Measurements from ENCODE around the gene POLR2A.
"Not testable (repeated sequence)": the region's sequence is repeated elsewhere in the genome, so short reads cannot be mapped to it uniquely, and the experiment has no call there.

POLR2A gene

DNA sequence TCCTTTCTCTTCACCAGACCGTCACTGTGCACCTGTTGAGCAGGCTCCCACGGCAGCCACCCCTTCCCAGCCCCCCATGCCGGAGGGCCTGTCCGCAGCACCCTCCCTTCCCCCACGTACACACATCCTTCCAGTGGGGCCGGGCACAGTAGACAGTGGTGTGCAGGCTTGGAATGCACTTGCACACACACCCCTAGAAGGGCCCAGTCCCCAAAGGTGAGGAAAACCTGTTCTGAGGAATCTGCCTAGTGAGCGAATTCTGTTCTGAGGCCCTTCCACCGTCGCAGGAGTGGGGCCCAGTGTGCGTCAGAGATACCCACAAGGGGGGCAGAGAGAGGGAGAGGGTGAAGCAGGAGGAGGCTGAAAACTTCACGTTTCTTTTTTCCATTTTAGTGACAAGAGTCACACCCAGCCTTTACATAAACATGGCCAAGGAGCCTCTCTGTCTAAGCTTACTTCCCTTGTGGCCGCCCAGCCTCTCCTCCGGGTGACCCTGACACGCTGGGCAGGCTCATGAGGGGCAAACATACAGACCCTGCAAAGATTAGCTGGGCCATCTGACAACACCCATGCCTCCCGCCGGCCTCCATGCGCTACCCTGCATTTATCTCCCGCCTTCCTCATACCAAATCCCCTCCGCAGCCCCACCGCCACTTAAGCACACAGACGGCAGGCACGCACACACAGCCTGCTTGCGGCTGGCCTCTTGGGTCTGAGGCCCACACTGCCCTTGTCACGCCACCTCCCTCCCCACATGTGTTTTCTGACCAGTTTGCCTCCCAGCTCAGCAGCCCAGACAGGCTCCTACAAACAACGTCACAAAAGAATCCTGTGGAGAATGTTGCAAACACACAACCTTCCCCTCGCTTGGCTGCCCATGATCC is 6.5 kb upstream of the POLR2A start:
- no peak for FAIRE-seq
- no peak for DNase-seq (ENCODE audit: insufficient read length, low spot score)

DNA sequence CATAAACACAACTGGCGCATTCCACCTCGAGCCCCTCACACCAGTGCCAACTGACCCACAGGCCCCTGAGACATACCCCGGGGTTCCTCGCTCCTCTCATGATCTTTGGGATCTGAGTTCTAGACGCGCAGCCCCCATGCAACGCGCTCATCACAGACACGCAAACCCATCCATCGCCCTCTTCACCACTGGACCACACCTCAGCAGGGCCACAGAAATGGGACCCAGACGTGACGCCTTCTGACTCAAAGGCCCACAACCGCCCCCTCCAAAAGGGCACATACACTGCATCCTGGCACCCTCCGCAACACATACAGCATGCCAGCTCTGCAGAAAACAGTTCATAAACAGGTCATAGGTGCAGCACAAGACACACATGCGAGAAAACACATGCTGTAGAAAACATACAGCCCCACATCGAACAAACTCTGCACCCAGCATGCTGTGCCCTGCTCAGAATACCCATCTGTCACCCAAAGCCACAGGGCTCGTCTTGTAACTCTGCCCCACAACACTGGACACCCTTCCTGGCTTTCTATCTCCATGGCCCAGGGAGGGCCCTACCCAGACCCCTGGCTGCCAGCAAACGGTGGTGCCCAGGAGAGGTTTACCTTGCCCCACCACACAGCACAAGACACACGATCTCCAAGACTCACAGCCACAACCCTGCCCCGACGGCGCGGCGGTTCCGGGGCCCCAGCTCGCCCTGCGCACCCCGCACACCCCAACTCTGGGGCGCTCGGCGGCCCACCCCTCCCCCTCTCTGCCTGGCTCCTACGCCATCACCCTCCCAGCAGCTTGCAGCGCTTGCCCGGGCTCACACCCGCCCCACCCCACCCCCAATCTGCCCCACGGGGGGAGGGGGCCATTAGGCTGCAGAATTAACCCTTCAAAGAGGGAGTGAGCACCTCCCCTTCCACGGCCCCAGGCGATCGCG is 5.6 kb upstream of the POLR2A start:
- DNase-seq (ENCODE audit: insufficient read length, low spot score) = peak; percentile 67
- FAIRE-seq = no peak

DNA sequence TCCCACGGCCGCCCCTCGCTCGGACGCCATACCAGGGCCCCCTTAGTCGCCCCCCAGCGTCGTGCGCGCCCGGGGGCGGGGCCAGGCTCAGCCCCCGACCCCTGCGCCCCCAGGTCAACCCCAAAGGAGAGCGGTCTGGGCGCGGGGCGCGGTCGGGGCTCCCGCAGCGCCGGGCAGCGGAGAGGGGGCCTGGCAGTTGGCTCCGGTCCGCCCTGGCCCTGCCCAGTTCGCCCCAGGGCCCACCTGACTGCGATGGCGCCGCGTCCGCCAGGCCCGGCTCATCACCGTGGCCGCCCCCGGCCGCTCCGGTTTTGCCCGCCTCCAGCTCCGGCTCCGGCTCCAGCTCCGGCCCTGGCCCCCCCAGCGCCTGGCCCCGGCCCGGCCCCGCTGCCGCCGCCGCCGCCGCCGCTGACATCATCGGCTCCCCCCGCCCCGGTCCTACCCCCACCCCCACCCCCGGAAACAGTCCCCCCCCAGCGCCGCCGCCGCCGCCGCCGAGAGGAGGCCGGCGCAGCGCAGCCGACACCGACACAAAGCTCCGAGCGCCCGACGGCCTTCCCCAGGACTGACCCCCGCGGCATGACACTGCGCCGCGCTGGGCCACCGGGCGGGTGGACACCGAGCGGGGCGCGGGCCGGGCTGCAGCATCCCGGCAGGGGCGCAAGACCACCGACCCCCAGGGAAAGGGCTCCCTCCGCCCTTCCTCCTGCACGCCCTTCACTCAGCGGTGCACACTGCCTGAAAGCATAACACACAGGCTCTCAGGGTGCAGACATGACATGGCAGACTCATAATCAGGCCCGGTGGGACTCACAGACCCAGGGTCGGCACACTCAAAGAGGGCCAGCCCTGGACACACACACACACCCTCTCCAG is 4.7 kb upstream of the POLR2A start, which contains the start of gene ZBTB4:
ZBTB4 (minus strand) TSS at position 419 of the 876 bp plus-strand sequence. CDS start 12,830 bp downstream, outside the sequence.
- DNase-seq (ENCODE audit: insufficient read length, low spot score) (peak; percentile 65), FAIRE-seq (peak; percentile 9)

DNA sequence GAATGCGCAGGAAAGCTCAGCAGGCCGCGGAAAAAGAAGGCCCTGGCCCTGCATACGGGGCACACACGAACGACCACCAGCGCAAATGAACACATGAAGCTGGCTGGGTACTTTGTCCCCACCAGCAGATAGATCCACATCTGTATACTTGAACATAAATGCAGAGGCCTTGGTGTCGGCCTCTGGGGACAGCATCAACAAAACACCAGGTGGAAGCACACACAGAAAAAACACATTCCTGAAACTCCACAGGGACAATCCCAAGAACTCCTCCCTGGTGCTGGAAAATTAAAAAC is 4.1 kb upstream of the POLR2A start:
- FAIRE-seq (no peak), DNase-seq (ENCODE audit: insufficient read length, low spot score) (no peak)

DNA sequence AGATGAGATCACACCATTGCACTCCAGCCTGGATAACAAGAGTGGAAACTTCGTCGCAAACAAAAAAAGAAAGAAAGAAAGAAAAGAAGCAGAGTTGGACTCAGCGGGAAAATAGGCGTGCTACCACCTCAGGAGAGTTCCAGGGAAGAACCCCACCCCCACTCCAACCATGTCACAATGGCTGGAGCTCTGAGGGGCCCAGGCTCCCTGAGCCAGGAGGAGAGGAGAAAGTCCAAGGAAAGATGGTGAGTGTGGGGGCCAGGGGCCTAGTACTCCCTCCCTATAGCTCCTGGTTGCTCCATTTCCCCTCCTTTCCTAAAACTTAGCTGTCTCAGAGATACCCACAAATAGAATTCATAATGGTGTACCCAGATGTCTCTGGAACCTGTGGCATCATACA is 2.9 kb upstream of the POLR2A start, which contains the start of gene SLC35G6:
SLC35G6 (plus strand) TSS at position 172 of the 400 bp plus-strand sequence; CDS start at position 243, 71 bp downstream.
- DNase-seq (ENCODE audit: insufficient read length, low spot score); FAIRE-seq: not testable (repeated sequence)

DNA sequence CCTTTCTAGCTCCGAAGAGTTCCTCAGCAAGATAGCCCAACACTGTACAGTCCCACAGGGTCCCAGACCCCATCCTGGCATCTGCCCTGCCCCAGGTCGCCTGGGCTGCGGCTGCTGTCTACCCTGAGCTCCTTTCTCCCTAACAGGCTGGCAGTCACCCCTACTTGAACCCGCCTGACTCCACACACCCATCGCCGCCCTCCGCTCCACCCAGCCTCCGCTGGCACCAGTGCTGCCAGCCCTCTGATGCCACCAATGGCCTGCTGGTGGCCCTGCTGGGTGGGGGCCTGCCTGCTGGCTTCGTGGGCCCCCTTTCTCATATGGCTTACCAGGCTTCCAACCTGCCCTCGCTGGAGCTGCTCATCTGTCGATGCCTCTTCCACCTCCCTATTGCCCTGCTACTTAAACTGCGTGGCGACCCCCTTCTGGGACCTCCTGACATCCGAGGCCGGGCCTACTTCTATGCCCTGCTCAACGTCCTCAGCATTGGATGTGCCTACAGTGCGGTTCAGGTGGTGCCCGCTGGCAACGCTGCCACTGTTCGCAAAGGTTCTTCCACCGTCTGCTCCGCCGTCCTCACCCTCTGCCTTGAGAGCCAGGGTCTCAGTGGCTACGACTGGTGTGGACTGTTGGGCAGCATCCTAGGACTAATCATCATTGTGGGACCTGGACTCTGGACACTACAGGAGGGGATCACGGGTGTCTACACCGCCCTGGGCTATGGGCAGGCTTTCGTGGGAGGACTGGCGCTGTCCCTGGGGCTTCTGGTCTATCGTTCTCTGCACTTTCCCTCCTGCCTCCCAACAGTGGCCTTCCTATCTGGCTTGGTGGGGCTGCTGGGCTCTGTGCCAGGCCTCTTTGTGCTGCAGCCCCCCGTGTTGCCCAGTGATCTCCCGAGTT is 2.1 kb upstream of the POLR2A start:
- not testable (repeated sequence) for DNase-seq (ENCODE audit: insufficient read length, low spot score); FAIRE-seq

DNA sequence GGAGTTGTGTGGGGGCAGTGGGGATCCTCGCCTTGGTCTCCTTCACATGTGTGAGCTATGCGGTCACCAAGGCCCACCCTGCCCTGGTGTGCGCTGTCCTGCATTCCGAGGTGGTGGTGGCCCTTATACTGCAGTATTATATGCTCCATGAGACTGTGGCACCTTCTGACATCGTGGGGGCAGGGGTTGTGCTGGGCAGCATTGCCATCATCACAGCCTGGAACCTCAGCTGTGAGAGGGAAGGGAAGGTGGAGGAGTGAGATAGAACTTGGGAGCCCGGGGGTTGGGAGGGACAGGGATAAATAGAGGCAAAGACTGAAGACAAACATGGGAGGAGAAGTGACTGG is 1.5 kb upstream of the POLR2A start:
- not testable (repeated sequence) for DNase-seq (ENCODE audit: insufficient read length, low spot score); FAIRE-seq

DNA sequence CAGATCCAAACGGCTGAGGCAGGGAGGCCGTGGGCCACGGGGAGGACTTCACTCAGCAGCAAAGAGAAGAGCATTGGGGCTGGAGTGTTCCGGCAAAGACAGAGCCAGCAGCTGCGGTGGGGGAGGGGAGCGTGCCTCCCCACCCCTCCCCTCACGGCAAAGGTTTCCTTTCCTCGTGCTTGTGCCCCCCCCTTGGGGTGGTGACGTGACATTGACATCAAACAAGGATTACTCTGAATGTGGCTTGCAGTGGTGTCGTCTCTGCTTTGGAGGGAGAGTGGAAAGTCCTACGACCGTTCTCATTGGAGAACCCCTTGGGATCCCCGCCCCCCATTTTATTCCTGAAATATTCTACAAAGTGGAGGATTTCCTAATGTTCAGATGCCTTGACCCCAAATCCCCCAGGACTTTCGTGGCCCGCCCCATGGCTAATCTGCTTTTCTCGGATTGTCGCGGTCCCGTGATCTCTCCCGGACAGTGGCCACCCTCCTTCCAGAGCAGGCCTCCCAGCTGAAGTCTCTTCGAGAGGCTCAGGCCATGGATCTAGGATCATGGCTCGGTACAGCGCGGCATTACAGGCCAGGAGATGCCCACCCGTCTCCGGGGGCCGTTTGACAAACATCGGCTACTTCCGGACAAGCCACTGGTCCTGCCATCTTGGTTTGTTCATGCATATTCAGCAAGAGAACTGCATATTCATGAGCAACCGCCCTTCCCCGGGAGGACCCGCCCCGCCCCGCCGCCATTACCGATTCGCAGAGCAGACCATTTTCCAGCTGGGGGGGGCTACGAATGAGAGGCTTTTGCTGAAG is 705 bp upstream of the POLR2A start:
- DNase-seq (ENCODE audit: insufficient read length, low spot score) (peak; percentile 88), FAIRE-seq (peak; percentile 91)

DNA sequence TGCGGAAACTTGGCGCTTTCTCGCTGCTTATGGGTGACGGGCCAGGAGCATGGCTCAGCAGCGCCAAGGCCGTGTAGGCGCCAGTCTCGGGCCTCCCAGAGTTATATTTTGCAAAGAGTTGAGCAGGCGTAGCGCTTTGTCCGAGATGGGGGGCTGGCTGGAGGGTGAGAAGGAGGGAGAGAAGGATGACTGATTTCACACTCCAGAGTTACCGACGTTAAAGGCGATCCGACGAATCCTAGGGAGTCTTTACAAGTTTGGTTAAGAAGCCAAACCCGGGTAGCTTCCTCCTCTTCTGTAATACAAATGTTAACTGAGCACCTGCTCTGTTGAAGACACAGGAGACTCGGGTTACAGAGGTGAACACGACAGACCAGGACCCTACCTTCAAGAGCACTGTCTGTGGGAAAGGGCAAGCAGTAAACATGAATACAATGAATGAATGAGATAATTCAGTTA is 782 bp downstream of the POLR2A start:
- DNase-seq (ENCODE audit: insufficient read length, low spot score) = no peak
- FAIRE-seq = no peak

DNA sequence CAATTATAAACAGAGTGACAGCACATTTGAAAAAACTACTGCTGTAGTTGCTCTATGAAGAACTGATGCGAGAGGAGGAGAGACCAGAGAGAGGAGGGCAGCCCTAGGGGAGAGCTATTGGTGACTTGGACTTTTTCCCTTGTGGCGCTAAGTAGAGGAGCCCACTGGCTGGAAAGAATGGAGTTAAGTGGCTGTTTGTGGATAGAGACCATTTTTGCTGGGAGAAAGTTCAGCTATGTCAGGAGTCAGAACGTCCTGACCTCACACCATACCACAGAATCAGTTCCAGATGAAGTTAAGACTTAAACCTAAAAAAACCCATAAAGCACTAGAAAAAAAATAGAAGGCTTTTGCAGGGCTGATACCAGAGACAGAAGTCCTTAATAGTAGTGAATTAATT is 2.0 kb downstream of the POLR2A start:
- DNase-seq (ENCODE audit: insufficient read length, low spot score) (no peak), FAIRE-seq (no peak)

DNA sequence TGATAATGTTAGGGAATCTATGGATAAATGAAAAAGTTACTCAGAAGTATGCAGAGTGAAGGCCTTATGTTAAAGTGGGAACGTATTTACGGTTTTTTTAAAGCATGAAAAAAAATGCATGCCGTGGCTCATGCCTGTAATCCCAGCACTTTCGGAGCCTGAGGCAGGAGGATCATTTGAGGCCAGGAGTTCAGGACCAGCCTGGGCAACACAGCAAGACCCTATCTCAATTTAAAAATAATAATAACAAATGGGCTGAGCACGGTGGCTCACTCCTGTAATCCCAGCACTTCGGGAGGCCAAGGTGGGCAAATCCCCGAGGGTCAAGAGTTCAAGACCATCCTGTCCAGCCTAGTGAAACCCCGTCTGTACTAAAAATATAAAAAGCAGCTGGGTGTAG is 6.0 kb downstream of the POLR2A start:
- DNase-seq (ENCODE audit: insufficient read length, low spot score) = no peak
- FAIRE-seq = no peak

DNA sequence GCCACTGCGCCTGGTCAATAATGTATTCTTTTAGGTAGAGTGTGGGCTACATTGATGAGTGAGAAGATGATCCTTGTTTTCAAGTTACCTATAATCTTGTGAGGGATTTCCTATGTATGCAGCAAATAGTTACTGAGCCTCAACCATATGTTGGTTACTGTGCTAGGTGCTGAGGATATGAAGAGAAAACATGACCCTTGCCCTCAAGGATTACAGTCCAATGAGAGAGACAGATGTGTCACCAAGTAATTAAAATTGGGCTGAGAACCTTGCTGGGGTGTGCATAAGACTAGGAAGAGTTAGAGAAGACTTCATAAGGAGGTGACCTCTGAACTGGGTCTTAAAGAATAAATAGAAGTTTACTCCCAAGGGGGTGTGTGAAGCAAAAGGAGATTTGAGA is 7.4 kb downstream of the POLR2A start:
- DNase-seq (ENCODE audit: insufficient read length, low spot score) (no peak), FAIRE-seq (no peak)

DNA sequence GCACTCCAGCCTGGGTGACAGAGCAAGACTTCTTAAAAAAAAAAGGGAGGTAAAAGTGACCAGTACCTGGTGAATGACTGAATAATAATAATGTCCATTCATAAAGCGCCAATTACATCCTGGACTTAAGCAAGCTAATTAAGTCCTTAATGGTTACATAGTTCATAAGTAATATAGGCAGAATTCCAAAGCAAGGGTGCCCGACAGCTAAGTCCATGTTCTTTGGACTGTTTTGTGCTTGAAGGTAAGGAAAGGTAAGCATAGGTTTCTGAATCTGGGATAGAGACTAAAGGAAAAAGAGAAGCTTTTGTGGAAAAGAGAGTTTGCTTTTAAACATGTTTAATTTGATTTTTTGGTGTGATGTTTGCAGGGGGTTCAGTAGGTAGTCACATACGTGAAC is 9.8 kb downstream of the POLR2A start:
- DNase-seq (ENCODE audit: insufficient read length, low spot score) = no peak
- no peak for FAIRE-seq

DNA sequence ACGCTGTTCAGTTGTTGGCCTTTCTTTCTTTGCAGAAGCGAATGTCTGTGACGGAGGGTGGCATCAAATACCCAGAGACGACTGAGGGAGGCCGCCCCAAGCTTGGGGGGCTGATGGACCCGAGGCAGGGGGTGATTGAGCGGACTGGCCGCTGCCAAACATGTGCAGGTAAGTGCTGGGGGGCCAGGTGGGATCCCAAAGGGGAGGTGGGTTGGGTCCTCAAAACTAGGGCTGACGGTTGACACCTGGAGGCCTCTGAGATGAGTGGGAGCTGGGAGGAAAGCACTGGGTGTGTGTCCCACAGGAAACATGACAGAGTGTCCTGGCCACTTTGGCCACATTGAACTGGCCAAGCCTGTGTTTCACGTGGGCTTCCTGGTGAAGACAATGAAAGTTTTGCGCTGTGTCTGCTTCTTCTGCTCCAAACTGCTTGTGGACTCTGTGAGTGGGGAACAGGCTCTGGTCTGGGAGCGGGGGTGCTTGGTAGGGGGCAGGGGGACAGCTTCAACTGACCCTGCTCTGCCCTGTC is 11.8 kb downstream of the POLR2A start:
- FAIRE-seq (no peak), DNase-seq (ENCODE audit: insufficient read length, low spot score) (no peak)

DNA sequence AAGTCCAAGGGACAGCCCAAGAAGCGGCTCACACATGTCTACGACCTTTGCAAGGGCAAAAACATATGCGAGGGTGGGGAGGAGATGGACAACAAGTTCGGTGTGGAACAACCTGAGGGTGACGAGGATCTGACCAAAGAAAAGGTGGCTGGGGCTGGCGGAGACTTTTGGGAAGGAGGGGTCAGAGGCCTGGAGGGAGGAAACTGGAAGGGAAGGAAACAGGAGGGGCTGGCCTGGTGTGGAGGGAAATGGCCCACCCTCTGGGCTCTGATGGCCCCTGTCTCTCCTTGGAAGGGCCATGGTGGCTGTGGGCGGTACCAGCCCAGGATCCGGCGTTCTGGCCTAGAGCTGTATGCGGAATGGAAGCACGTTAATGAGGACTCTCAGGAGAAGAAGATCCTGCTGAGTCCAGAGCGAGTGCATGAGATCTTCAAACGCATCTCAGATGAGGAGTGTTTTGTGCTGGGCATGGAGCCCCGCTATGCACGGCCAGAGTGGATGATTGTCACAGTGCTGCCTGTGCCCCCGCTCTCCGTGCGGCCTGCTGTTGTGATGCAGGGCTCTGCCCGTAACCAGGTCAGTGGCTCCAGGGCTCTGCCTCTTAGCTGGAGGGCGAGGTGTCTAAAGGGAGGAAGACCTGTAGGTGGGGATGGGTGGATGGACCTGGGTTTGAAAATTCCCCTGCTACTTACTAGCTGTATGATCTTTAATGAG is 12.5 kb downstream of the POLR2A start:
- no peak for DNase-seq (ENCODE audit: insufficient read length, low spot score)
- no peak for FAIRE-seq

DNA sequence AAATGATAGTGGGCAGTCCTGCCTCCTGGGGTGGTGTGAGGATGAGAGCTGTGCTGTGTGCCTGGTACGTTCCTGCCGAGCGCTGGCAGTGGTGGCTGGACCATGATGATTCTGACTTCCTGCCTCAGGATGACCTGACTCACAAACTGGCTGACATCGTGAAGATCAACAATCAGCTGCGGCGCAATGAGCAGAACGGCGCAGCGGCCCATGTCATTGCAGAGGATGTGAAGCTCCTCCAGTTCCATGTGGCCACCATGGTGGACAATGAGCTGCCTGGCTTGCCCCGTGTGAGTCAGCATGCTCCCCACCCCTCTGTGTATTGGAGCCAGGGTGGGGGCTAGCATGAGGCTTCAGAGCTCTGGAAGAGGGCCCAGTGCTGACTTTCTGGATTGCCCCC is 13.1 kb downstream of the POLR2A start:
- peak; percentile 42 for FAIRE-seq
- no peak for DNase-seq (ENCODE audit: insufficient read length, low spot score)

DNA sequence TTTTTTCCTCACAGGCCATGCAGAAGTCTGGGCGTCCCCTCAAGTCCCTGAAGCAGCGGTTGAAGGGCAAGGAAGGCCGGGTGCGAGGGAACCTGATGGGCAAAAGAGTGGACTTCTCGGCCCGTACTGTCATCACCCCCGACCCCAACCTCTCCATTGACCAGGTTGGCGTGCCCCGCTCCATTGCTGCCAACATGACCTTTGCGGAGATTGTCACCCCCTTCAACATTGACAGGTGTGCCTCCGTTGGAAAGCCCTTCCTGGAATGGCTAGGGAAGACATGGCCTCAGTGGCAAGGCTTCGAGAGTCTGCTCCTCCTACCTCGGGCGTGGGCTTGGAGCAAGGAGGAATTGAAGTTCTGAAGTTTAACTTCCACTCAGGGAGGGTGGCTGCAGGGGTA is 13.5 kb downstream of the POLR2A start:
- DNase-seq (ENCODE audit: insufficient read length, low spot score) (no peak), FAIRE-seq (no peak)

DNA sequence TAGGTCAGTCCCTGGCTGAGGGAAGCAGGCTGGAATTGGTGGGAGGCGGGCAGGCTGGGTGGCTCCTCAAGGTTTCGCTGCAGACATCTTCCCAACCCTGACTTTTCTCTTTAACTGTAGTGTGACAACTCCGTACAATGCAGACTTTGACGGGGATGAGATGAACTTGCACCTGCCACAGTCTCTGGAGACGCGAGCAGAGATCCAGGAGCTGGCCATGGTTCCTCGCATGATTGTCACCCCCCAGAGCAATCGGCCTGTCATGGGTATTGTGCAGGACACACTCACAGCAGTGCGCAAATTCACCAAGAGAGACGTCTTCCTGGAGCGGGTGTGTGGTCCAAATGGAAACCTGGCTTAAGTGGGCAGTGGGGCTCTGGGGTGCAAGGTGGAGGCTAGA is 15.0 kb downstream of the POLR2A start:
- FAIRE-seq (peak; percentile 4), DNase-seq (ENCODE audit: insufficient read length, low spot score) (no peak)

All from HTR-8/SVneo (cell line).